Measurements from ENCODE around the gene ROCK2.
A peak's percentile ranks its signal among the peaks of the same experiment; 100 is the strongest.

ROCK2 gene

DNA sequence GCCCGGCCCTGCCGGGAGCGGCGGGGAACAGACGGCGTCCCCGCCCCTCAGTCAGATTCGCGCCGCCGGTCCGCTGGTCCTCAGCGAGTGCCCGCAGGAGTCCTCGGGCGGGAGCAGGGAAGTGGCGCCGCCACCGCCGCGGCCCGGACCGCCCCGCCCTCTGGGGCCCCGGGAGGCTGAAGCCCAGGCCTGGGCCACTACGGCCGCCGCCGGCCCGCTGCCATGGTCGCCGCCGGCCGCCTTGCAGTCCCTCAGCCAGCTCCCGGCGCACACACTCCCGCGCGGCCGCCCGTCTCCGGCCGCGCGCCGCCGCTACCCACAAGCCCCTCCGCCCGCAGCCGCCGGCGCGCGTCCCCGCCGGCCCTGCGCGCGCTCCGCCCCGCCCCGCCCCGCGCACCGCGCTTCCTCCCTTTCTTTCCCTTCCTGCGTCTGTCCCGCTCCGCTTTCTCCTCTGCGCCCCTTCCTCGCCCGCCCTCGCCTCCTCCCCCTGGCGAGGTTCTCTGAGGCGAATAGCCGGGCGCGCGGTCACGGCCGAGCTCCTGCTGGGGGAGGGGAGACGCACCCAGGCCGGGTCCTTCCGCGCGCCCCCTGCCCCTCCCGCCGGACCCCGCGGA, at the start of gene ROCK2 (continued):
- TF ChIP-seq ZSCAN4 (tag by site-specific recombination; IDR thresholded peaks at IDR 0.05) (no peak), ZNF114 (tag by site-specific recombination; IDR thresholded peaks at IDR 0.05) (no peak), ZNF211 (tag by site-specific recombination; IDR thresholded peaks at IDR 0.05; ENCODE audit: low read depth) (no peak), HOXA7 (CRISPR knock-in tag; IDR thresholded peaks at IDR 0.05; ENCODE audit: borderline replicate concordance) (no peak), ZNF132 (tag by site-specific recombination; IDR thresholded peaks at IDR 0.05; ENCODE audit: borderline replicate concordance) (no peak), ZNF341 (tag by site-specific recombination; IDR thresholded peaks at IDR 0.05; ENCODE audit: low read depth) (peak; percentile 83), ZNF184 (tag by site-specific recombination; IDR thresholded peaks at IDR 0.05) (no peak), ZNF585B (tag by site-specific recombination; IDR thresholded peaks at IDR 0.05) (no peak), MEIS1 (CRISPR knock-in tag; IDR thresholded peaks at IDR 0.05; ENCODE audit: borderline replicate concordance) (no peak), REPIN1 (tag by site-specific recombination; IDR thresholded peaks at IDR 0.05; ENCODE audit: low read depth) (no peak), ZFHX2 (tag by site-specific recombination; conservative IDR thresholded peaks at IDR 0.05) (peak; percentile 41; the same call in 1 of the 2 replicates), ZNF473 (tag by site-specific recombination; IDR thresholded peaks at IDR 0.05) (no peak), REST (tag by site-specific recombination; IDR thresholded peaks at IDR 0.05) (no peak), ZNF692 (tag by site-specific recombination; IDR thresholded peaks at IDR 0.05) (no peak), ZFP37 (tag by site-specific recombination; IDR thresholded peaks at IDR 0.05) (no peak), ZNF394 (tag by site-specific recombination; IDR thresholded peaks at IDR 0.05; ENCODE audit: borderline replicate concordance) (no peak), RBAK (tag by site-specific recombination; IDR thresholded peaks at IDR 0.05) (no peak), KLF10 (tag by site-specific recombination; IDR thresholded peaks at IDR 0.05) (no peak), ZNF2 (tag by site-specific recombination; IDR thresholded peaks at IDR 0.05) (no peak), ZNF354C (tag by site-specific recombination; IDR thresholded peaks at IDR 0.05; ENCODE audit: borderline replicate concordance, low read depth) (no peak), ZNF266 (tag by site-specific recombination; IDR thresholded peaks at IDR 0.05; ENCODE audit: low read depth) (no peak), PATZ1 (tag by site-specific recombination; IDR thresholded peaks at IDR 0.05) (peak; percentile 72), ZNF549 (tag by site-specific recombination; IDR thresholded peaks at IDR 0.05) (no peak)
- TF ChIP-seq, protein P1, sequence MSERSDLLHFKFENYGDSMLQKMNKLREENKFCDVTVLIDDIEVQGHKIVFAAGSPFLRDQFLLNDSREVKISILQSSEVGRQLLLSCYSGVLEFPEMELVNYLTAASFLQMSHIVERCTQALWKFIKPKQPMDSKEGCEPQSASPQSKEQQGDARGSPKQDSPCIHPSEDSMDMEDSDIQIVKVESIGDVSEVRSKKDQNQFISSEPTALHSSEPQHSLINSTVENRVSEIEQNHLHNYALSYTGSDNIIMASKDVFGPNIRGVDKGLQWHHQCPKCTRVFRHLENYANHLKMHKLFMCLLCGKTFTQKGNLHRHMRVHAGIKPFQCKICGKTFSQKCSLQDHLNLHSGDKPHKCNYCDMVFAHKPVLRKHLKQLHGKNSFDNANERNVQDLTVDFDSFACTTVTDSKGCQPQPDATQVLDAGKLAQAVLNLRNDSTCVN (tag by site-specific recombination; optimal IDR thresholded peaks at IDR 0.05) = peak; percentile 79
- TF ChIP-seq, protein P2, sequence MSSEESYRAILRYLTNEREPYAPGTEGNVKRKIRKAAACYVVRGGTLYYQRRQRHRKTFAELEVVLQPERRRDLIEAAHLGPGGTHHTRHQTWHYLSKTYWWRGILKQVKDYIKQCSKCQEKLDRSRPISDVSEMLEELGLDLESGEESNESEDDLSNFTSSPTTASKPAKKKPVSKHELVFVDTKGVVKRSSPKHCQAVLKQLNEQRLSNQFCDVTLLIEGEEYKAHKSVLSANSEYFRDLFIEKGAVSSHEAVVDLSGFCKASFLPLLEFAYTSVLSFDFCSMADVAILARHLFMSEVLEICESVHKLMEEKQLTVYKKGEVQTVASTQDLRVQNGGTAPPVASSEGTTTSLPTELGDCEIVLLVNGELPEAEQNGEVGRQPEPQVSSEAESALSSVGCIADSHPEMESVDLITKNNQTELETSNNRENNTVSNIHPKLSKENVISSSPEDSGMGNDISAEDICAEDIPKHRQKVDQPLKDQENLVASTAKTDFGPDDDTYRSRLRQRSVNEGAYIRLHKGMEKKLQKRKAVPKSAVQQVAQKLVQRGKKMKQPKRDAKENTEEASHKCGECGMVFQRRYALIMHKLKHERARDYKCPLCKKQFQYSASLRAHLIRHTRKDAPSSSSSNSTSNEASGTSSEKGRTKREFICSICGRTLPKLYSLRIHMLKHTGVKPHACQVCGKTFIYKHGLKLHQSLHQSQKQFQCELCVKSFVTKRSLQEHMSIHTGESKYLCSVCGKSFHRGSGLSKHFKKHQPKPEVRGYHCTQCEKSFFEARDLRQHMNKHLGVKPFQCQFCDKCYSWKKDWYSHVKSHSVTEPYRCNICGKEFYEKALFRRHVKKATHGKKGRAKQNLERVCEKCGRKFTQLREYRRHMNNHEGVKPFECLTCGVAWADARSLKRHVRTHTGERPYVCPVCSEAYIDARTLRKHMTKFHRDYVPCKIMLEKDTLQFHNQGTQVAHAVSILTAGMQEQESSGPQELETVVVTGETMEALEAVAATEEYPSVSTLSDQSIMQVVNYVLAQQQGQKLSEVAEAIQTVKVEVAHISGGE (tag by site-specific recombination; conservative IDR thresholded peaks at IDR 0.05; ENCODE audit: low read depth) = no peak

Measured in HEK293 (cell line).